Body of pancreas (tissue), 4 donors: ENCODE data around the gene HGFAC. TPM values are rescaled to one million over a fixed set of nuclear protein-coding genes. Genes with fewer than 3 reads are reported as not detected.

Experiments
- ATAC-seq: fragments of 150-250 bp; one replicate; pipeline ENCODE4 v1.9.1; 2016
- DNase-seq, 4 donors: peaks; one replicate each; pipeline ENCODE4 v3.0.0-alpha.2; 2019
- H3K27ac ChIP-seq, 4 donors: fragments of 200-600 bp; sonication (generic); 1 replicate in 3 of 4; 2 replicates in 1 of 4; pipeline versions ENCODE4 v1.5.1 to v1.6.1; 2016 to 2019; ENCODE audit warnings: mild to moderate bottlenecking in 1 of 4, mixed read lengths in 1 of 4, moderate library complexity in 1 of 4
- H3K27me3 ChIP-seq, 2 donors: fragments of 200-600 bp; sonication (generic); one replicate each; pipeline ENCODE4 v1.6.0; 2016; ENCODE audit warnings: mild to moderate bottlenecking in 1 of 2
- H3K36me3 ChIP-seq, 2 donors: fragments of 200-600 bp; sonication (generic); replicated peaks in 1 of 2; 2 replicates each; pipeline ENCODE4 v1.5.1; 2016; ENCODE audit warnings: low read depth in 2 of 2; ENCODE audit not compliant: insufficient read depth in 1 of 2
- H3K4me1 ChIP-seq: fragments of 200-600 bp; sonication (generic); one replicate; pipeline ENCODE4 v1.6.0; 2016
- H3K4me3 ChIP-seq, 2 donors: fragments of 200-600 bp; sonication (generic); 1 replicate in 1 of 2; 2 replicates in 1 of 2; pipeline ENCODE4 v1.5.1; 2016 to 2019
- H3K9me3 ChIP-seq, 3 donors: fragments of 200-600 bp; sonication (generic); 1 replicate in 2 of 3; 2 replicates in 1 of 3; pipeline ENCODE4 v1.5.1; 2016
- POLR2A ChIP-seq, 3 donors: fragments of 450-650 bp; IDR thresholded peaks; one replicate each; pipeline ENCODE4 v1.6.1; 2016; ENCODE audit warnings: antibody characterized with exemption in 3 of 3, mild to moderate bottlenecking in 2 of 3
- WGBS, 2 donors: methylation state at CpG; one replicate each; pipeline ENCODE4 v1.1.5; 2017; 5-methylcytosine and 5-hydroxymethylcytosine counted together
- intact Hi-C: fragments of 100-400 bp; cut with DNase I; formaldehyde crosslinking; loops from one replicate; pipeline ENCODE4 v1.15.1; 2023
- total RNA-seq, 2 donors: library from RNA; depleted of rRNA; stranded (reverse); fragments of >200 nt; gene quantifications; one replicate each; pipeline ENCODE4 v1.1.0, GENCODE V29; 2016
- TF ChIP-seq, protein P1 (sequence below), 7 experiments: fragments of 450-650 bp in 4 of 7; fragments of 200-600 bp in 3 of 7; sonication (generic) in 3 of 7; IDR thresholded peaks; one replicate each; pipeline ENCODE4 v1.5.1; 2016 to 2019; ENCODE audit warnings: antibody characterized with exemption in 7 of 7

Gene HGFAC
- total RNA-seq, 2 donors from 2014 or later: 0.78 TPM; not detected in 1

DNA sequence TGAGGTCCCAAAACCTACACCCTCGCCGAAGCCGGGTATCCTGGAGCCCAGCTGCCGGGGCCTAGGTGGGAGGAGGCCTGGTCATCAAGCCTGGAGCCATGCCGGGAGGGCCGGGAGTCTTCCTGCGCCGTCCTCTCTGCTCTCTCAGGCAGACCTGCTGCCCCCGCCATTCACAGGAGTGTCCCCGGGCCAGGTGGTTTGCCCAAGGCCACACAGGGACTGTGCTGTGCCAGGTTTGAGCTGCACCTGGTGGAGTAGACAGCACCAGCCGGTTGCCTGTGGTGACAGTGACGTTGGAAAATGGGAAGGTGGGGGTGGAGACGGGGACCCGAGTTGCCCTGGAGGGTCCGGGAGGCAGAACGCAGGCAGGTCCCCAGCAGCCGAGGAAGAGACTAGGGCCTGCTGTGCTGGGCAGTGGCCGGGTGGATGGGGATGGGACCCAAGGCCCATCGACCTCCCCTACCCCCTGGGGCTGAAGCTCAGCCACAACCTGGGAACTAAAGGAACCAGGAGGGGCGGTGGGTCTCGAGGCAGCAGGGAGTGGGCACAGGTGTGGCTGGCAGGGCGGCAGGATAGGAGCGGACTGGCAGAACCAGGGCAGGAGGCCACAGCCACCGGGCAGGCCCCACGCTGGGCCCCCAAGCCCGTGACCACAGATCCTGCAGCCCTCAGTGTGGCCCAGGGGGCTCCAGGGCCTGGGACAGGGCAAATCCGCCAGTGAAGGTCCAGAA, 30.8 kb downstream of the HGFAC start:
- 40 to 61% methylated on average over 9 to 27 of the region's 27 CpGs for WGBS, 2 donors
- Histone ChIP-seq H3K4me3 (no peak overlapping the region), H3K4me1 (peaks cover 49% of the 10 kb centered on the region), H3K36me3 (no peaks in the 10 kb centered on the region), H3K27me3 (no peaks in the 10 kb centered on the region), H3K27ac (peak overlapping the region; percentile 54 to 79 (median 74)), H3K9me3 (no peaks in the 10 kb centered on the region)
- peak in 2 of 3 donors; percentile 36 to 39 for TF ChIP-seq POLR2A (IDR thresholded peaks at IDR 0.05)
- TF ChIP-seq, protein P1, sequence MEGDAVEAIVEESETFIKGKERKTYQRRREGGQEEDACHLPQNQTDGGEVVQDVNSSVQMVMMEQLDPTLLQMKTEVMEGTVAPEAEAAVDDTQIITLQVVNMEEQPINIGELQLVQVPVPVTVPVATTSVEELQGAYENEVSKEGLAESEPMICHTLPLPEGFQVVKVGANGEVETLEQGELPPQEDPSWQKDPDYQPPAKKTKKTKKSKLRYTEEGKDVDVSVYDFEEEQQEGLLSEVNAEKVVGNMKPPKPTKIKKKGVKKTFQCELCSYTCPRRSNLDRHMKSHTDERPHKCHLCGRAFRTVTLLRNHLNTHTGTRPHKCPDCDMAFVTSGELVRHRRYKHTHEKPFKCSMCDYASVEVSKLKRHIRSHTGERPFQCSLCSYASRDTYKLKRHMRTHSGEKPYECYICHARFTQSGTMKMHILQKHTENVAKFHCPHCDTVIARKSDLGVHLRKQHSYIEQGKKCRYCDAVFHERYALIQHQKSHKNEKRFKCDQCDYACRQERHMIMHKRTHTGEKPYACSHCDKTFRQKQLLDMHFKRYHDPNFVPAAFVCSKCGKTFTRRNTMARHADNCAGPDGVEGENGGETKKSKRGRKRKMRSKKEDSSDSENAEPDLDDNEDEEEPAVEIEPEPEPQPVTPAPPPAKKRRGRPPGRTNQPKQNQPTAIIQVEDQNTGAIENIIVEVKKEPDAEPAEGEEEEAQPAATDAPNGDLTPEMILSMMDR (IDR thresholded peaks at IDR 0.05): peak in 2 of 7 experiments; percentile 14 to 21
- intact Hi-C loops: no loop called here
- peak; percentile 92 to 98 (median 96) for DNase-seq
- ATAC-seq: peak; percentile 90

GRCh38 chr4:3473181-3473950, 31.6 kb downstream of the HGFAC start:
- ATAC-seq: peak; percentile 10
- H3K4me1 ChIP-seq: peaks cover 49% of the 10 kb centered on the region

DNA sequence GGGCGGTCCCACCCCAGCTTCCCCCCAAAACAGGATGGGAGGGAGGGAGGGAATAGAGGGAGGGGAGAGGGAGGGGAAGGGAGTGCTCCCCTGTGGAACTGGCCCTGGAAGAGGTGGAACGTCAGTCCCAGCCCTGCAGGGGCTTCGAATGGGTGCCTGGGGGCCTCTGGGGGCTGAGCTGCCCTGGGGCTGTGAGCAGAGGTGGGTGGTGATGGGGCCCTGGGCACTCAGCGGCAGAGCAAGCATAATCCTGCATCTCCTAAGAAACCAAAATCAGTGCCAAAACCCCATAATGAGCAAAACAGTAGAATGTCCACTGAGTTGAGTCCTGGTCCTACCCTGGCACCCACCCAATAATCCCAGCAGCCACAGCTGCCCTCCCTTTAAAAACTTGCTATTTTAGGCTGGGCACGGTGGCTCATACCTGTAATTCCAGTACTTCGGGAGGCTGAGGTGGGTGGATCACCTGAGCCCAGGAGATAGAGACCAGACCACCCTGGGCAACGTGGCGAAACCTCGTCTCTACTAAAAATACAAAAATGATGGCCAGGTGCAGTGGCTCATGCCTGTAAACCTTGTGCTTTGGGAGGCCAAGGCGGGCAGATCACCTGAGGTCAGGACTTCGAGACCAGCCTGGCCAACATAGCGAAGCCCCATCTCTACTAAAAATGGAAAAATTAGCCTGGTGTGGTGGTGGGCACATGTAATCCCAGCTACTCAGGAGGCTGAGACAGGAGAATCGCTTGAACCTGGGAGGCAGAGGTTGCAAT, 32.4 kb downstream of the HGFAC start:
- no peak for TF ChIP-seq POLR2A (IDR thresholded peaks at IDR 0.05)
- TF ChIP-seq, protein P1 (IDR thresholded peaks at IDR 0.05): no peak
- Histone ChIP-seq H3K27me3 (no peaks in the 10 kb centered on the region), H3K27ac (no peak overlapping the region), H3K36me3 (no peaks in the 10 kb centered on the region), H3K4me3 (no peak overlapping the region), H3K4me1 (peaks cover 44% of the 10 kb centered on the region), H3K9me3 (no peaks in the 10 kb centered on the region)
- 85 to 90% methylated on average over 13 of the region's 13 CpGs for WGBS, 2 donors
- no peak for DNase-seq
- intact Hi-C loops: no loop called here
- ATAC-seq: no peak

More at GRCh38 chr4:3473181-3473950, 31.6 kb downstream of the HGFAC start:
- peak overlapping the region; percentile 40 to 79 (median 74) for H3K27ac ChIP-seq
- no peaks in the 10 kb centered on the region for H3K27me3 ChIP-seq
- H3K36me3 ChIP-seq: no peaks in the 10 kb centered on the region
- intact Hi-C loops: no loop called here
- TF ChIP-seq POLR2A (IDR thresholded peaks at IDR 0.05): no peak
- TF ChIP-seq, protein P1 (IDR thresholded peaks at IDR 0.05): no peak
- H3K4me3 ChIP-seq: no peak overlapping the region
- peak; percentile 44 to 56 (median 50) for DNase-seq
- no peaks in the 10 kb centered on the region for H3K9me3 ChIP-seq
- 46 to 61% methylated on average over 8 to 41 of the region's 41 CpGs for WGBS, 2 donors

DNA sequence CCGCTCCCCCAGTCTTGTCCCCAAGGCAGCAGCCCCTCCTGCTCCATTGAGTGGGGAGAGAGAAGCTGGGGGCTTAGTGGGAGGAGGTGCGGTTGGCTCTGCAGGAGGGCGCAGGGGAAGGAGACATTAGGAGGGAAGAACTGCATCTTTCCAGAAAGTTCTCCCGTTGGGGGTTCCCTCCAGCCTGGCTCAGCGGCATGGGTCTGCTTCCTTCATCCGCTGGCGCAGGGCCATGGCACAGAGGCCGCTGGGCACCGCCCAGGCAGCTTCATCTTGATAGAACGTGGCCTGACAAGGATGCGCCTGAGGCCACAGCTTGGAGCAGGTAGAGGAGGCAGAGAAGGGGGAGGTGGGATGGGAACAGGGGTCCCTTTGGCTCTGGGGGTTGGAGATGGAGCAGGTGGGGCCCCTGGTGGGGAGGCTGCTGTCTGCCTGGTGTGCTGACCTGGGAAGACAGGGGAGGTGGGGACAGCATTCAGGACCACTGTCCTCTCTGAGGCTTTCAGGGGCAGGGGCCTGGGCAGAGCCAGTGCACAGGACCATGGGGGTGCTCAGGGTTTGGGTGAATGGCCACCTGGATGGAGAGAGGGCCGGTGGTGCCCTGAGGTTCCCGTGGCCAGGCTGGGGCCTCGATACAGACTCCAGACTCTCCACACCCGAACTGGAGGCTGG, 33.4 kb downstream of the HGFAC start:
- no peak for ATAC-seq
- Histone ChIP-seq H3K4me1 (peaks cover 35% of the 10 kb centered on the region), H3K4me3 (no peak overlapping the region), H3K27ac (no peak overlapping the region), H3K9me3 (no peaks in the 10 kb centered on the region), H3K36me3 (no peaks in the 10 kb centered on the region), H3K27me3 (no peaks in the 10 kb centered on the region)
- intact Hi-C loops: no loop called here
- no peak for DNase-seq
- TF ChIP-seq, protein P1 (IDR thresholded peaks at IDR 0.05): no peak
- no peak for TF ChIP-seq POLR2A (IDR thresholded peaks at IDR 0.05)
- 86 to 88% methylated on average over 11 to 15 of the region's 15 CpGs for WGBS, 2 donors
